ENCODE data around the gene GSG1L.

Gene GSG1L

DNA sequence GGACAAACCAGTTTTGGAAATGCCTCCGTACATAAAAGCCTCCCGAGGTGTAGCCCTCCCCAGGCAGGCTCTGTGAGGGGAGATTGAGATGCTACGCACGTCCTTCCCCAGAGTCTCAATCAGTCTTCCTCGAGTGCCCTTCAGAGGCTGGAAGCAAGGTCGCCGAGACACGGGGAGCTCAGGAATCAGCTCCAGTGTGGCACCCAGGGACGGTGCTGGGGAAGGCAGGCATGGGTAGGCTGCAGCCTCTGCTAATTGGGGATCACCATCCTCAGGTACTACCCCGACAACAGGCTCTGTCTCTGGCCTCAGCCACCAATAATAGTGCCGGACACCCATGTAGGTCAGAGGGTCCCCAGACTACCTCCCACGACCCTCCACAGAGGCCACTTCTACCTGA lies 28.1 kb upstream of the GSG1L start:
- DNase-seq (ENCODE audit: low read depth): no peak

DNA sequence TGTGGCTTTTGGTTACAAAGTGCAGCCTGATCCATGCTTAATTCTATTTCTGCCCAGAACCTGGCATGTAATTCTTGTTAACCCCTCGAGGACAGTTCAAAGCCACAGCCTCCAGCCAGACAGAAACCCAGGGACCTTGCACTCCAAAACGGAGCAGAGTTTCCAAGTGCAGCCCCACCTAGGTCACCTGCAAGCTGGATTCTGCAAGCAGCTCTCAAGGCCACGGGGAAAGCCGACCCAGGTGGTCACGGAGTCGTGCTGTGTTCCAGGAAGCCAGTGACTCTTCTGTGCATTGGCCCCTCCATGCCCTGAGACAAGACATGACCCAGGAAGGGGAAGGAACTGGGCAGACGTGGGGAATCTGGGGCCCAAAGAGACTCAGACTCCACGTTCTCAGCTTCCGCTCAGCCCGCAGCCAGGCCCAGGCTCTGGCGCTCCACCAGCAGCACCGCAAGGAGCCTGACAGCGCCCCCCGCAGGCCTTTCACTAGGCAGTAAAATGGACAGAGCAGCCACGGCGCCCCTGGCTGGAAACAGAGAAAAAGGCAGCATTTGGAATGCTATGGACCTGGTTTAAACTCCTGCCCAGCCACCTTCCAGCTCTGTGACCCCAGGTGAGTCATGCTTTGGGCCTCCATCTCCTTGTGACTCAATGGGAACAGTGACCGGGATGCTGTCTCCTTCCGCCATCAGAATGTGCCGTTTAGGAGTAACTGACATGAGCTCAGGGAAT lies 27.3 kb upstream of the GSG1L start:
- DNase-seq (ENCODE audit: low read depth): no peak

DNA sequence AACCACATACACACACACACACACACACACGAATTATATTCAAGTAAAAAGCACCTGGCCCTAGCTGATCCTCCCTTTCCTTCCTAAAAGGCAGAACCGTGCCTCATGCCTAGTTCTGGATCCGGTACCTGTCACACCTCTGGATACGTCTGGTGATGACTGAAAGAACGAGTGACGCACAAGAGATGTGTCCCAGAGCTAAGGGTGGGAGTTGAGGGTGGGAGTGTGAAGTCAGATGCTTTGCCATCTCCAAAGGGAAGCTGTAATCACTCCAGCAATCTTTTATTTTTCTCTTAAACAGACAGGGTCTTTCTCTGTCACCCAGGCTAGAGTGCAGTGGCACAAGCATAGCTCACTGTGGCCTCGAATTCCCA lies 26.5 kb upstream of the GSG1L start:
- no peak for DNase-seq (ENCODE audit: low read depth)

DNA sequence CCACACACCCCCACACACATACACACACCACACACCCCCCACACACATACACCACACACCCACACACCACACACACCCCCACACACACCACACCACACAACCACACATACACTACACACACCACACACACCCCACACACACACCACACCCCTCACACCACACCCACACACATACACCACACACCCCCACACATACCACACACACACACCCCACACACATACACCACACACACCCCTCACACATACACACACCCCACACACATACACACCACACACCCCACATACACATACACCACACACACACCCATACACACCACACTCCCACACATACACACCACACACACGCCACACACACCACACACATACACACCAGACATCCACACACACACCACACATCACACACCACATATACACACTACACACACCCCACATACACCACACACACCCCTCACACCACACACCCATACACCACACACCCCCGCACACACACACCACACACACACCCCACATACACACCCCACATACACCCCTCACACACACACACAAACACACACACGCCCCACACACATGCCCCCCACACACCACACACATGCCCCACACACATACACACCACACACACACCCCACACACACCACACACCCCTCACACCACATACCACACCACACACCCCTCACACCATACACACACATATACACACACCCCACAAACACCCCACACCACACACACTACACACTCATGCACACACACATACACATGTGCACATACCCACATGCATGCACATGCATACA lies 25.9 kb upstream of the GSG1L start:
- no peak for DNase-seq (ENCODE audit: low read depth)

DNA sequence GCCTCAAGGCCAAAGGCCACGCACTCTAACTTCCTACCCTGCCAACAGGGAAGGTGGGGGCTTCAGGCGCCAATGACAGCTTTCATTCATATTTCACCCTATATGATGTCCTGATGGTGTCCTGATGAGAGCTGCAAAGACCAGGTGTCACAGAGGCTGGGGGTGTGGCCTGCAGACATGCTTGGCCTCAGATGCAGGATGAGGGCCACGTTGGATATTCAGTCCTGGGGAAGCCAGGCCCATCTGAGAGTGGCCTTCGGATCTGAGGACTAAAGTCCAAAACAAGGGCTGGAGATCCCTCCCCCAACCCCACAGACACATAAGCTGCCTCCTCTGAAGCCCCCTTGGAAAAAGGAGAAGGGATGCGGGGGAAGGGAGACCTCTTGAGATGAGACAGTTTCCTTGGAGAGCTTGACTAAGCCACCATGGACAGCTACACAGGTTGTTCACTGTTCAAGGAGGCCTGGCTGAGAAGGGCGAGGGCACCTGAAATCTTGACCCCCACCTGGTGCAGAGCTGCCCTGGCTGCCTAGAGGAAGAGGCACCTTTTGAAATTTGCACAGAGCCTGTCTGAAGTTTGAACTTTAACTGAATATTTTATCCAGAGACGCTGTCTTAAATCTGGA lies 24.3 kb upstream of the GSG1L start:
- DNase-seq (ENCODE audit: low read depth): no peak

DNA sequence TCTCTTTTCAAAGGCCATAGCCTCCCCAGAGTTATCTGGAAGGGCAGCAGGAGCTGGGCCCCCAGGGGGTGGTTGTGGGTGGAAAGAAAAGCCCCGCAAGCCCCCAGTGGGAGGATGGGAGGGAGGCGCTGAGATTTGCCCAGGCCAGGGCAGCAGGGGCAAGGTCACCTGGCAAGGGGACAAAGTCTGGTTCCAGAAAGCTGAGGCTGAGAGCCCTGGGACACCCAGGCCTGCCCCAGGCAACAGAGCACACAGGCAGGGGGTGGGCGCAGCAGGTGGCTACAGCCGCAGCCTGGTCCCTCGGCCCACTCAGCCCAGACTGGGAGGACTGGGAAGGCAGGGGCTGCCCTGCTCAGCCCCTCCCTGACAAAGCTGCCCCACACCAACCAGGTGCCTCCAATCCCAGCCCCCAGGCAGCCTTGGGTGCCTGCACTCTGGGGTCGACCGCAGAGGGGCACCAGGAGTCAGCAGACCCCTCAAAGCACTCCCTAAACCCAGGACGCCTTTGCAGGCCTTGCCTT lies 23.7 kb upstream of the GSG1L start:
- no peak for DNase-seq (ENCODE audit: low read depth)

DNA sequence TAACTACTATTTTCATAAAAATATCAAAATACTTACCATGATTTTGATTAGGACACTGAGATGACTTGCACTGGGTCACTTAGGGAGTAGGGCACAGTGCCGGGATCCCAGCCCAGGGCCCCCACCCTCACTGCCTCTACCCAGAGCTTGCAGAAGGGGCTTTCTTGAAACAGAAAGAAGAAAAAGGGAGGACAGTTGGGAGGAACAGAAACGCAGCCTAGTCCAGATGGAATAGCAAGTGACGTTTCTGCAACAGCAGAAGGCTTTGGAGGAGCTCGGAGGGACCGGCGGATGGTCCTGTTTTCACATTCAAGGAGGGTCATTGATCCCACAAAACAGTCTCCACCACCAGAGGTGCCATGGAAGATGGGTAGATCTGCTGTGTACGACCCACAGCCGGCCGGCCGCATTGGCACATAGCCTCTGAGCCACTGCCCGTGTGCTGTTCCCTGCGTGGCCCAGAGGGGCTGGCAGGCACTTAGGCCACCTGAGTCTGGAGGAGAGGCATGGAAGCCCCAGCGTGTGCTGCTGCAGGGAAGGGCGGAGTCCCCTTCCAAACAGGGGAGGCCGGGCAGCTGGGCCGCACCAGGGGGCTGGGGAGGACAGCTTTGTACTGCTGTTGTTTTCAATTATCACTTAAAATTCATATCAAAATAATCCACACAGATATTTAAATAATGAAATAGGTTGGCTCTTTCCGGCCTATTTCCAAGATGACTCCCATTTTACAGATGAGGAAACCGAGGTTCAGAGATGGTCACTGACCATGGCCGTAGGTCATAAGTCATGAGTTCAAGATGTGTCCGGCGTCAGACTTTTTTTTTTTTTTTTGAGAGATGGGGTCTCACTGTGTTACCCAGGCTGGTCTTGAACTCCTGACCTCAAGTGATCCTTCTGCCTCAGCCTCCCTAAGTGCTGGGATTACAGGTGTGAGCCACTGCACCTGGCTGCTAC lies 22.9 kb upstream of the GSG1L start:
- no peak for DNase-seq (ENCODE audit: low read depth)

DNA sequence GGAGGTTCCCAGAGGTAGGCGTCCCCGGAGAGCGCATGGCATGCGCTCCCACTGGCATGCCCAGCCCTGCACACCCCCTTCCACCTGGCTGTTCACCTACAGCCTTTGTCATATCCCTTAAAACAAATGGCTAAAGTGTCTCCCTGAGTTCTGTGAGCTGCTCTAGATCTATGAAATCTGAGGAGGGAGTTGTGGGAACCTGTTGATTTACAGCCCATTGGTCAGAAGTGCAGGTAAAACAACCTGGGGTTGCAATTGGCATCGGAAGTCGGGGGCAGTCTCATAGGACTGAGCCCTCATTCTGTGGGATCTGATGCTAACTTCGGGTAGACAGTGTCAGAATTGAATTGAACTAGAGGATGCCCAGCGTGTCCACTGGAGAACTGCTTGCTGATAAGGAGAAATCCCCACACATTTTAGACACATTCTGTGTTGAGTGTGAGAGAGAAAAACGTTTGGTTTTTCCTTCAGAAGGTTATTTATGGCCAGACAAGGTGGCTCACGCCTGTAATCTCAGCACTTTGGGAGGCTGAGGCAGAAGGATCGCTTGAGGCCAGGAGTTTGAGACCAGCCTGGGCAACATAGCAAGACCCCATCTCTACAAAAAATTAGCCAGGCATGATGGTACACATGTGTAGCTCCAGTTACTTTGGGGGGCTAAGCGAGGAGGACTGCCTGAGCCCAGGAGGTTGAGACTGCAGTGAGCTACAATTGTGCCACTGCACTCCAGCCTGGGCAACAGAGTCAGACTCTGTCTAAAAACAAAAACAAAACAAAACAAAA lies 22.1 kb upstream of the GSG1L start:
- DNase-seq (ENCODE audit: low read depth): no peak

DNA sequence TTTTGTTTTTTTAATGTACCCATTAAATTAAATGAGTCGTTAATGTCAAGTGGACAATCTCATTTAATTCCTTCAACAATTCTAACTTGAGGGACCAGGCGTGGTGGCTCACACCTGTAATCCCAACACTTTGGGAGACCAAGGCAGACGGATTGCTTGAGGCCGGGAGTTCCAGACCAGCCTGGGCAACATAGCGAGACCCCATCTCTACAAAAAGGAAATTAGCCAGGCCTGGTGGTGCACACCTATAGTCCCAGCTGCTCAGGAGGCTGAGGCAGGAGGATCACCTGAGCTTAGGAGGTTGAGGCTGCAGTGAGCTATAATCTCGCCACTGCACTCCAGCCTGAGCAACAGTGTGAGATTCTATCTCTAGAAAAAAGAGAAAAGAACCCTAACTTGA lies 20.7 kb upstream of the GSG1L start:
- DNase-seq (ENCODE audit: low read depth): no peak

DNA sequence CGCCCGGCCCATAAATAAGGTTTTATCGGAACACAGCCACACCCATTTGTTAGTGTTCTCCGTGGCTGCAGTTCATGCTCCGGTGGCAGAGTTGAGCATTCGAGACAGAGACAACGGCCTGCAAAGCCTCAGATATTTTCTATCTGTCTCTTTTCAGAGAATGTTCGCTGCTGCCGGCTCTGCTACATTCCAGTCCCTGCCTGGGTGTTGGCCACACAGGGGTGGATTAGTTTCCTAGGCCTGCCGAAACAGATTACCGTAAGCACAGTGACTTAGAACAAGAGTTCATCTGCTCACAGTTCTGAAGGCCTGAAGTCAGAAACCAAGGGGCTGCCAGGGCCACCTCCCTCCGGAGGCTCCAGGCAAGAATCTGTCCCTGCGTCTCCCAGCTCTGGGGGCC lies 19.1 kb upstream of the GSG1L start:
- DNase-seq (ENCODE audit: low read depth): no peak

DNA sequence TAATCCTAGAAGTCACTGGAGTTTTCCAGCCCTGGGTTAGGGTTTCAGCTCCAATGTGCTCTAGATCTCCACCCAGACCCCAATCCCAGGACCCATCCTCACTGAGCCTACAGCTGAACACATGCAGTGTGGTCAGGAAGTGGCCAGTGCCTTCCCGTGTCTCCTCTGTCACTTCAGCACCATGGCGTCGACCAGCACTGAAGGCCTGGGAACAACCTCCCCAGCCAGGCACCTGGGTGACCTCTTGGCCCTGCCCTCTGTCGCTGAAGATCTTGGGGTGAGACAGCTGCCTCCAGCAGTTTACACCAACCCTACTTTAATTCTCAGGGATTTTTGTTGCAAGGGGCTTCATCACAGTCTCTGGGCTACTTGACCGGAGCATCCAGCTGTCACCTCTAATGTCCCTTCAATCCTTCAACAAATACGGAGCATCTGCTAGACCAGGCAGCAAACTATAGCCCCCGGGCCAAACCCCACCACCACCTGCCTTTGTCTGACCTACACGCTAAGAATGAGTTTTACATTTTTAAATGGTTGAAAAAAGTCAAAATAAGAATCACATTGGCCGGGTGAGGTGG lies 18.0 kb upstream of the GSG1L start:
- no peak for DNase-seq (ENCODE audit: low read depth)

DNA sequence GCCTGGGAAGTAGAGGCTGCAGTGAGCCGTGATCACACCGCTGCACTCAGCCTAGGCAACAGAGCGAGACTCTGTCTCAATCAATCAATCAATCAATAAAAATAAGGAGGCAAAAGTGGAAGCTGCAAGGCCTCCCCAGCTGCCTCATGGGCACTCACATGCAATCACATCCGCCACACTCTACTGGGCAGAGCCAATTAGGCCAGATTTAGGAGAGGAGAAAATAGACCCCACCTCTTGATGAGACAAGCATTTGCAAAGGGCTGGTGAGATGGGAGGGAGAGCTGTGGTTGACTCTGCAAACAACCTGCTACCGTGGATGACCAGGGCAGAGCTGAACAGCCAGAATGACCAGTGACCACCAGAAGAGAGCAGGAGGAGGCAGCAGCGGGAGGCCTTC lies 14.7 kb upstream of the GSG1L start:
- DNase-seq (ENCODE audit: low read depth): no peak

DNA sequence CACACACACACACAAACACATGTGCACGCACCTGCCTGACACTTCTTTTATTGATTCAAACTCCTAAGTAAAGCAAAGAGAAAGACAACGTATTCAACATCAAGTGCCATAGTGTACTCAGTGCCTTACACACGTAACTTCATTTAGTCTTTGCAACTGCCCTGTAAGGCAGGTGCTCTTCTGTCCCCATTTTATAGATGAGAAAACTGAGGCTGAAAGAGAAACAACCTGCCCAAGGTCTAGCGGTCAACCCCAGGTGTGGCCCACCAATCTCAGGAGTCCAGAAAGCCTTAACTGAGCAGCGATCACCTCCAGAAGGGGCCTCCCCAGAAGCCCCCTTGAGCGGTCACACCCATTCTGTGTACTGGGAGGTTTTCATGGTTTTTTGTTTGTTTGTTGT lies 10.3 kb upstream of the GSG1L start:
- no peak for DNase-seq (ENCODE audit: low read depth)

DNA sequence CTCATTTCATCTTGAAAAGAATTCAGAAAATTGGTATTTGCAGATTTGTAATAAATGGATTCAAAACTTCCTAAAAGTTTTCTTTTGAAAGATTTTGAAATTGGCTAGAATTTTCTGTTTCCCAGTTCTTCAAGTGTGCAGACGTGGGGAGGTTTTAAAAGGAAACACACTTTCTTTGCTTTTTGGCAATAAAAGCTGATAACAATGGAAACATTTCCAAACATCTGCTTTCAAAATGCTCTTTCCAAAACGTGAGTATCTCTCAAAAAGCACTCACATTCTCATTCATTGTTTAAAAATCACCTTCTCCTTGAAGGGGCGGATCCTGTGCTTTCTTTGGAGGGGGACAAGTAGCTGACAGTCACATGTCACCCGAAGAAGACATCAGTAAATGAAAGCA lies 8.6 kb upstream of the GSG1L start:
- no peak for DNase-seq (ENCODE audit: low read depth)

DNA sequence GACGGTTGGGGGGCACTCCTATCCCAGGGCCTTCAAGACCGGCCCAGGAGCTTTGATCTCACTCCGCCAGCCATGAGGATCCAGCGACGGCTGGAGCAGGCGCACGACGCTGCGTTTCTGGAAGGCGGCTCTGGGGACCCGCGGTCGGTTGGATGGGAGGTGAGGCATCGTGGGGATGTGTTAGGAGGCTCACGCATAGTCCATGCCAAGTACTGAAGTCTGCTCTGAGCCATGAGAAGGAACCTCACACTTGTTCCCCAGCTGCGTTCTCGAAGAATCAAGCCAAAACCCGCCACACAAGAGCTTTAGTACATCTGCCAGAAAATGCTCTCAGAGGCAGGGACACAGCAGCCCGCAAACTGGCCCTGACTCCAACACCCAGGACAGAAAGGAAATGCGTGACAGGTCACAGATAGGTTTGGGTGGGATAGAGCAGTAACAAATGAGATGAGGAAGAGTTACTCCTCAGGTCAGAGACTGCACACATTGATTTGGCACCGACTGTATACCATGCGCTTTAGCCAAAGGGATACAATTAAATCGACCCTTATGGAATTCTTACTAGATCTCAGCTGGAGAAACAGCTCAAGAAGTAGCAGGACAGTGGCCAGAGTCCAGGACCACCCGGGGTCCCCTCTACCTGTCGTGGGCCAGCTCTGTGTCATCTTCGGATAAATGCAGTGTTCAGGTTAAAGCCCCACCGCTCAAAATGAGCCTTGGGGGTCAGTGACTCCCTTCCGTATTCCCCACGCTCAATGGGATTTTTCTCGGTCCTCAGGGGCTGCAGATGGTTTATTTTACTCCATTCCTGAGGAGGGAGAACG lies 6.7 kb upstream of the GSG1L start:
- DNase-seq (ENCODE audit: low read depth): no peak

DNA sequence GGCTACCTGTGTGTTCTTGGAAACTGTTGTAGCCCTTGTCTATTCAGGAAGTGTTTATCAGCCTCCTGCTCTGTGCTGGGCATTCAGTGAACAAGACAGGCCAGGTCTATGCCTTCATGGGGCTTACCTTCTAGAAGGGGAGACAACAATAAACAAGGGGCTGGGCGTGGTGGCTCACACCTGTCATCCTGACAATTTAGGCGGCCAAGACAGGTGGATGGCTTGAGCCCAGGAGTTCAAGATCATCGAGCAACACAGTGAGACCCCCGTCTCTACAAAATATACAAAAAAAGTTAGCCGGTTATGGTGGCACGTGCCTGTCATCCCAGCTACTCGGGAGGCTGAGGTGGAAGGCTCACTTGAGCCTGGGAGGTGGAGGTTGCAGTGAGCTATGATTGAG lies 5.5 kb upstream of the GSG1L start:
- DNase-seq (ENCODE audit: low read depth): no peak

DNA sequence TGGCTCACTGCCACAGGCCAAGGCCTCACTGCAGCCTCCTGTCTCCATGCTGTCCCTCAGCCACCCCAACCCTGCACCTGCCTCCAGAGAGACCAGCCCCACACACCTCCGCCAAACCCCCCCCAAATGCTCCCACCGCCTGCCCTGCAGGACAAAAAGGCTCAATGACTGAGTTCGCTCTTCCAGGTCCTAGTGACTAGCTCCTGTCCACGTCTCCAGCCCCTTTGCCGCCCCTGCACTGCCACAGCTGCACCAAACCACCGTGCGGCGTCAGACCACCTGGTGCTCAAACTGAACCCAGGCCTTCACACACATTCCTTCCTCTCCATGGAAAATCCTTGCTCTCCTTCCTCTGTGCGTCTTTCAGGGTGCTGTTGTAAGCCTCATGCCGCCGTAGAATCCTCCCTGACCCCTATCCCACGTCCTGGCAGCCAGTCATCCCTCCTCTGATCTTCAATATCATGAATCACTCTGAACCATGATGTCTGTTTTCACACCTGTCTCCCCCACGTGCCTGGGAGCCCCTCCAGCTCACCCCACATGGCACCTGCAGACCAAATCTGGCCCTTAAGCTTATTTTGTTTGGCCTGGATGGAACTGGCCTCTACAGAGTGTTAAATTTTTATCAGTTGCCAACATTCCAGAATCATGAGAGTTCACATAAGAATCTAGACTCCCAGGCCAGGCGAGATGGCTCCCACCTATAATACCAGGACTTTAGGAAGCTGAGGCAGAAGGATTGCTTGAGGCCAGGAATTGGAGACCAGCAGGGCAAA lies 4.3 kb upstream of the GSG1L start:
- DNase-seq (ENCODE audit: low read depth): no peak

DNA sequence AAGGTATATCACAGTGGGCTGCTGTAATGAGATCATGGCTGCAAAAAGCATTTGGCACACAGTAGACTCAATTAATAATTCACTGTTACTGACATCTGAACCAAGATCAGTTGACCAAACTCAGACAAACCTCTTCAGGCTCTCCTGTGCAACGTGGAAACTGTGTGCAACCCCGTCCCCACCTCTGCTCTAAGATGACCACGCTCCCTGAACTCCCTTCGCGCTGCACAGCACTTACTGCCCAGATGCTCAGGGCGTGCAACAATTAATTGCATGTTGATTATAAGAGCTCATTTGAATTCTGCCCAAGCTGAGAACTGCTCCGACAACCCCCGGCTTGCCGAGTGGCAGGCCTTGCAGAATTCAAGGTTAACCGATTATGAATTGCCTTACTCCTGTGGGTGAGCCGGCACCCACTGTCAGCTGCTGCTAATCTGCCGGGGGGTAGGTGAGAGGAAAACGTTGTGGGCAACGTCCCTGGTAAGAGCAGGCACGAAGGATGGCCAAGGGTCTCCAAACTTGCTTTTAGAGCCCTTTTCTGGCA lies 1.3 kb upstream of the GSG1L start:
- no peak for DNase-seq (ENCODE audit: low read depth)

DNA sequence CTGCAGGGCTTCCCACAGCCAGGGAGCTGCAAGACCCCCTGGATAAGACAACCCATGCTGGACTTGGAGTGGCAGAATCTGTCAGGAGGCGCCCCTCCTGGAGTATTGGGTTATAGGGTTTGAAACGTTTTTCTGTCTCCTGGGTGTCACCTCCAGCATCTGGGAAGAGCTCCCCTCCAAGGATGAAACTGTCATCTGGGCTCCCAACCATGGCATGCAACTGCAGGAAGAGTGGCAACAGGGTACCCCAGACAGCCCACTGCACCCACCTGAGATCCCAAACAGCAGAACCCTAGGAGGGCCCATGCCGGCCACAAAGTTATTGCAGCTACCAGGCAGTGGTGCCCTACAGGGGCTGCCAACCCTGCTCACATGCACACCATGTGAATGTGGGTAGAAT lies 636 bp upstream of the GSG1L start:
- no peak for DNase-seq (ENCODE audit: low read depth)
